ENCODE data around the gene EPG5. TPM values are rescaled to one million over a fixed set of nuclear protein-coding genes. Genes with fewer than 3 reads are reported as not detected.
"Not testable (repeated sequence)": the region's sequence is repeated elsewhere in the genome, so short reads cannot be mapped to it uniquely, and the experiment has no call there.

Gene EPG5
- total RNA-seq, 1 donor from 2014 or later, result 36.6 TPM

- peaks cover 4% of the 10 kb centered on the region for H3K9me3 Mint-ChIP-seq (ENCODE audit: unreplicated experiment)
- peaks cover 2% of the 10 kb centered on the region for H3K4me1 Mint-ChIP-seq (ENCODE audit: low read depth, unreplicated experiment)
- TF ChIP-seq, protein P1, sequence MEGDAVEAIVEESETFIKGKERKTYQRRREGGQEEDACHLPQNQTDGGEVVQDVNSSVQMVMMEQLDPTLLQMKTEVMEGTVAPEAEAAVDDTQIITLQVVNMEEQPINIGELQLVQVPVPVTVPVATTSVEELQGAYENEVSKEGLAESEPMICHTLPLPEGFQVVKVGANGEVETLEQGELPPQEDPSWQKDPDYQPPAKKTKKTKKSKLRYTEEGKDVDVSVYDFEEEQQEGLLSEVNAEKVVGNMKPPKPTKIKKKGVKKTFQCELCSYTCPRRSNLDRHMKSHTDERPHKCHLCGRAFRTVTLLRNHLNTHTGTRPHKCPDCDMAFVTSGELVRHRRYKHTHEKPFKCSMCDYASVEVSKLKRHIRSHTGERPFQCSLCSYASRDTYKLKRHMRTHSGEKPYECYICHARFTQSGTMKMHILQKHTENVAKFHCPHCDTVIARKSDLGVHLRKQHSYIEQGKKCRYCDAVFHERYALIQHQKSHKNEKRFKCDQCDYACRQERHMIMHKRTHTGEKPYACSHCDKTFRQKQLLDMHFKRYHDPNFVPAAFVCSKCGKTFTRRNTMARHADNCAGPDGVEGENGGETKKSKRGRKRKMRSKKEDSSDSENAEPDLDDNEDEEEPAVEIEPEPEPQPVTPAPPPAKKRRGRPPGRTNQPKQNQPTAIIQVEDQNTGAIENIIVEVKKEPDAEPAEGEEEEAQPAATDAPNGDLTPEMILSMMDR (IDR thresholded peaks at IDR 0.05; ENCODE audit: partially characterized antibody, unreplicated experiment), result no peak
- peaks cover 3% of the 10 kb centered on the region for H3K27me3 Mint-ChIP-seq (ENCODE audit: unreplicated experiment)
- DNase-seq, result no peak
- no peak overlapping the region for H3K27ac Mint-ChIP-seq (ENCODE audit: unreplicated experiment)
- H3K36me3 Mint-ChIP-seq (ENCODE audit: unreplicated experiment), result no peaks in the 10 kb centered on the region
- no peak overlapping the region for H3K4me3 Mint-ChIP-seq (ENCODE audit: unreplicated experiment)
Observed at GRCh38 chr18:45962866-45963265, 4.3 kb downstream of the EPG5 start.

DNA sequence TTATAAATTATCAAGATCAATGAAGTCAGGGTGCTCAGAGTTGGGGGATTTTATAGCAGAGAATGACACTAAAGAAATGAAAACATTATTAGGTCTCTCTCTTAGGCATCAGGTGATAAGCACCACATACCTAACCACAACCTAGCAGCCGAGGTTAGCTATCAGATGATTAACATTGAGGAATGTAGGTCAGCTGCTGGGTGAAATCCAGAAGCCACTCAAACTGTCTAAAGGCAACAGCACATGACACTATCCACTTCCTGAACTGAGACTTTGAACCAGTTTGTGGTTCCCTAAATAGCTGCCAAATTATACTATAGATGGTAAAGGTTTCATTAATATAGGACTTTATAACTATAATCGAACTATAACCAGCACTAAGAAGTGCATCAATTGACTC is 4.7 kb downstream of the EPG5 start:
- Mint-ChIP-seq H3K4me1 (ENCODE audit: low read depth, unreplicated experiment) (peaks cover 2% of the 10 kb centered on the region), H3K36me3 (ENCODE audit: unreplicated experiment) (no peaks in the 10 kb centered on the region), H3K27me3 (ENCODE audit: unreplicated experiment) (peaks cover 3% of the 10 kb centered on the region), H3K9me3 (ENCODE audit: unreplicated experiment) (peaks cover 4% of the 10 kb centered on the region), H3K27ac (ENCODE audit: unreplicated experiment) (no peak overlapping the region), H3K4me3 (ENCODE audit: unreplicated experiment) (no peak overlapping the region)
- no peak for DNase-seq
- TF ChIP-seq, protein P1 (IDR thresholded peaks at IDR 0.05; ENCODE audit: partially characterized antibody, unreplicated experiment), result no peak

DNA sequence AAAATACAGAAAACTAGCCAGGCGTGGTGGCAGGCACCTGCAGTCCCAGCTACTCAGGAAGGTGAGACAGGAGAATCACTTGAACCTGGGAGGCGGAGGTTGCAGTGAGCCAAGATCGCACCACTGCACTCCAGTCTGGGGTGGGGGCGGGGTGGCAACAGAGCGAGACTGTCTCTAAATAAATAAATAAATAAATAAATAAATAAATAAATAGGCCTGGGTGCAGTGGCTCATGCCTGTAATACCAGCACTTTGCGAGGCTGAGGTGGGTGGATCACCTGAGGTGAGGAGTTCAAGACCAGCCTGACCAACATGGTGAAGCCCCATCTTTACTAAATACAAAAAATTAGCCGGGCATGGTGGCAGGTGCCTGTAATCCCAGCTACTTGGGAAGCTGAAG is 7.6 kb downstream of the EPG5 start:
- H3K27me3 Mint-ChIP-seq (ENCODE audit: unreplicated experiment); H3K4me1 Mint-ChIP-seq (ENCODE audit: low read depth, unreplicated experiment); H3K4me3 Mint-ChIP-seq (ENCODE audit: unreplicated experiment); H3K36me3 Mint-ChIP-seq (ENCODE audit: unreplicated experiment); H3K9me3 Mint-ChIP-seq (ENCODE audit: unreplicated experiment); H3K27ac Mint-ChIP-seq (ENCODE audit: unreplicated experiment); DNase-seq: not testable (repeated sequence)

DNA sequence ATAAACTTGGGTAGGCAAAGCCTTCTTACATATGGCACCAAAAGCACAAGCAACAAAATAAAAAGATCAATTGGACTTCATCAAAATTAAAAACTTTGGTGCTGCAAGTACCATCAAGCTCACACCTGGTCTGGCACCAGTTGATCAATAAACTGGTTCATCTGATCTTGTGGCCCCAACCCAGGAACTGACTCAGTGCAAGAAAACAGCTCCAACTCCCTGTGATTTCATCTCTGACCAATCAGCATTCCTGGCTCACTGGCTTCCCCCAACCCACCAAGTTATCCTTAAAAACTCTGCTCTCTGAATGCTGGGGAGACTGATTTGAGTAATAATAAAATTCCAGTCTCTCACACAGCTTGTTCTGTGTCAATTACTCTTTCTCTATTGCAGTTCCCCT is 8.4 kb downstream of the EPG5 start:
- TF ChIP-seq, protein P1 (IDR thresholded peaks at IDR 0.05; ENCODE audit: partially characterized antibody, unreplicated experiment), result no peak
- Mint-ChIP-seq H3K4me1 (ENCODE audit: low read depth, unreplicated experiment) (no peaks in the 10 kb centered on the region), H3K27me3 (ENCODE audit: unreplicated experiment) (no peaks in the 10 kb centered on the region), H3K4me3 (ENCODE audit: unreplicated experiment) (no peak overlapping the region), H3K27ac (ENCODE audit: unreplicated experiment) (no peak overlapping the region), H3K9me3 (ENCODE audit: unreplicated experiment) (peaks cover under 1% of the 10 kb centered on the region), H3K36me3 (ENCODE audit: unreplicated experiment) (no peaks in the 10 kb centered on the region)
- no peak for DNase-seq

DNA sequence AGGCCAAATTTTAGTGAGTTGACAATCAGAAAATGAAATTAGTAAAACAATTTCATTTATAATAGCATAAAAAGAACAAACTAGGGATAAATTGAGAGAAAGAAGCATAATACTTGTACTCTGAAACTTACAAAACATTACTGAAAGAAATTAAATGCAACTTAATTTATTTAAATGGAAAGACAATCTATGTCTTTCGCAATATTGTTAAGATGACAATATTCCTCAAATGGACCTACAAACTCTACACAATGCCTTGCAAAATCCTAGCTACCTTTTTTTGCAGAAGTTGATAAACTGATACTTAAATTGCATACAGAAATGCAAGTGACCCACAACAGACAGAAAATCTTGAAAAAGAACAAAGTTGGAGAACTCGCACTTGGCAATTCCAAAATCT is 9.1 kb downstream of the EPG5 start:
- no peaks in the 10 kb centered on the region for H3K9me3 Mint-ChIP-seq (ENCODE audit: unreplicated experiment)
- no peak overlapping the region for H3K4me3 Mint-ChIP-seq (ENCODE audit: unreplicated experiment)
- no peaks in the 10 kb centered on the region for H3K27me3 Mint-ChIP-seq (ENCODE audit: unreplicated experiment)
- no peaks in the 10 kb centered on the region for H3K4me1 Mint-ChIP-seq (ENCODE audit: low read depth, unreplicated experiment)
- H3K36me3 Mint-ChIP-seq (ENCODE audit: unreplicated experiment), result no peaks in the 10 kb centered on the region
- H3K27ac Mint-ChIP-seq (ENCODE audit: unreplicated experiment), result no peak overlapping the region
- no peak for DNase-seq
- TF ChIP-seq, protein P1 (IDR thresholded peaks at IDR 0.05; ENCODE audit: partially characterized antibody, unreplicated experiment), result no peak

- Mint-ChIP-seq H3K4me3 (ENCODE audit: unreplicated experiment) (no peak overlapping the region), H3K27me3 (ENCODE audit: unreplicated experiment) (no peaks in the 10 kb centered on the region), H3K27ac (ENCODE audit: unreplicated experiment) (no peak overlapping the region), H3K4me1 (ENCODE audit: low read depth, unreplicated experiment) (no peaks in the 10 kb centered on the region), H3K9me3 (ENCODE audit: unreplicated experiment) (no peaks in the 10 kb centered on the region), H3K36me3 (ENCODE audit: unreplicated experiment) (no peaks in the 10 kb centered on the region)
- TF ChIP-seq, protein P1 (IDR thresholded peaks at IDR 0.05; ENCODE audit: partially characterized antibody, unreplicated experiment), result no peak
- no peak for DNase-seq
Observed at GRCh38 chr18:45957100-45957499, 10.0 kb downstream of the EPG5 start.

All from glutamatergic neuron (in vitro differentiated cells).